ENCODE measurements around the gene TRPM4. TPM values are rescaled to one million over a fixed set of nuclear protein-coding genes. Genes with fewer than 3 reads are reported as not detected.
A peak's percentile ranks its signal among the peaks of the same experiment; 100 is the strongest.
"Not testable (repeated sequence)": the region's sequence is repeated elsewhere in the genome, so short reads cannot be mapped to it uniquely, and the experiment has no call there.

The TRPM4 gene
- total and polyA plus RNA-seq, 12 donors: 20.4 to 100 (median 33.0) TPM

DNA sequence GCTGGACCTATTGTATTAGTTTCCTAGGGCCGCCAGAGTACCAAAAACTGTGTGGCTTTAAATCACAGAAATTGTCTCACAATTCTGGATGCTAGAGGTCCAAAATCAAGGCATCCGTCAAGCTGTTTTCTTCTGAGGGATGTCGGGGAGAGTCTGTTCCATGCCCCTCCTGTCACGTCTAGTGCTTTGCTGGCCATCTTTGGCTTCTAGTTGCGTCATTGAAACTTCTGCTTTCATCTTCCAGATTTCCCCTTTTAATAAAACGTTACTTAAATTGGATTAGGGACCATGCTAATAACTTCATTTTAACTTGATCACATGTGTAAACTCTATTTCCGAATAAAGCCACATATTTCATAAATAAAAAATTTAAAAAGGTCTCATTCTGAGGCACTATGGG is 47.5 kb downstream of the TRPM4 start:
- Histone ChIP-seq H3K4me3 (no peak overlapping the region), H3K27ac (no peak overlapping the region), H3K36me3 (peaks cover 0 to 92% (median 42%) of the 10 kb centered on the region in 9 donors), H3K4me1 (peaks cover 0 to 27% (median 8%) of the 10 kb centered on the region in 9 donors), H3K9me3 (no peaks in the 10 kb centered on the region), H3K27me3 (no peaks in the 10 kb centered on the region)
- WGBS, 2 donors: 87 to 93% methylated on average over 7 of the region's 7 CpGs
- ATAC-seq: no peak
- TF ChIP-seq, protein P1, sequence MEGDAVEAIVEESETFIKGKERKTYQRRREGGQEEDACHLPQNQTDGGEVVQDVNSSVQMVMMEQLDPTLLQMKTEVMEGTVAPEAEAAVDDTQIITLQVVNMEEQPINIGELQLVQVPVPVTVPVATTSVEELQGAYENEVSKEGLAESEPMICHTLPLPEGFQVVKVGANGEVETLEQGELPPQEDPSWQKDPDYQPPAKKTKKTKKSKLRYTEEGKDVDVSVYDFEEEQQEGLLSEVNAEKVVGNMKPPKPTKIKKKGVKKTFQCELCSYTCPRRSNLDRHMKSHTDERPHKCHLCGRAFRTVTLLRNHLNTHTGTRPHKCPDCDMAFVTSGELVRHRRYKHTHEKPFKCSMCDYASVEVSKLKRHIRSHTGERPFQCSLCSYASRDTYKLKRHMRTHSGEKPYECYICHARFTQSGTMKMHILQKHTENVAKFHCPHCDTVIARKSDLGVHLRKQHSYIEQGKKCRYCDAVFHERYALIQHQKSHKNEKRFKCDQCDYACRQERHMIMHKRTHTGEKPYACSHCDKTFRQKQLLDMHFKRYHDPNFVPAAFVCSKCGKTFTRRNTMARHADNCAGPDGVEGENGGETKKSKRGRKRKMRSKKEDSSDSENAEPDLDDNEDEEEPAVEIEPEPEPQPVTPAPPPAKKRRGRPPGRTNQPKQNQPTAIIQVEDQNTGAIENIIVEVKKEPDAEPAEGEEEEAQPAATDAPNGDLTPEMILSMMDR (IDR thresholded peaks at IDR 0.05): no peak
- intact Hi-C loops (cut with DNase I): loop anchor here in 6 of 10 donors (5.0 to 10.0 kb wide), 2 partner anchors 108 to 210 kb away; partner anchors contain the start of genes GYS1 (in 2 of the 6) and RUVBL2 (in 2 of the 6)
- DNase-seq: no peak

DNA sequence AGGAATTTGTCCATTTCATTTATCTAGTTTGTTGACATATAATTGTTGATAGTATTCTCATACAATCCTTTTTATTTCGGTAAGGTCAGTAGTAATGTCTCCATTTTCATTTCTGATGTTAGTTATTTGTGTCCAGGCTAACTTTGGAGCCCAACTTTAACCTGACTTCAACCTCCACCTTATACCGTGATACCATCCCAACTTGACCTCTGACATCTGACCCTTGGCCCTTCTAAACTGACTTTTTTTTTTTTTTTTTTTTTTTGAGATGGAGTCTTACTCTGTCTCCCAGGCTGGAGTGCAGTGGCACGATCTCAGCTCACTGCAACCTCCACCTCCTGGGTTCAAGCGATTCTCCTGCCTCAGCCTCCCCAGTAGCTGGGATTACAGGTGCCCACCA is 51.9 kb downstream of the TRPM4 start:
- not testable (repeated sequence) for ATAC-seq, DNase-seq, H3K27me3 ChIP-seq, H3K27ac ChIP-seq, H3K4me3 ChIP-seq, H3K9me3 ChIP-seq
- peaks cover 0 to 90% (median 26%) of the 10 kb centered on the region in 9 donors for H3K36me3 ChIP-seq
- peaks cover 0 to 26% (median 11%) of the 10 kb centered on the region in 9 donors for H3K4me1 ChIP-seq
- intact Hi-C loops (cut with DNase I): loop anchor here in 6 of 10 donors (5.0 to 10.0 kb wide), 2 partner anchors 112 to 215 kb away; partner anchors contain the start of genes GYS1 (in 2 of the 6) and RUVBL2 (in 2 of the 6)
- 84 to 93% methylated on average over 4 of the region's 4 CpGs for WGBS, 2 donors

DNA sequence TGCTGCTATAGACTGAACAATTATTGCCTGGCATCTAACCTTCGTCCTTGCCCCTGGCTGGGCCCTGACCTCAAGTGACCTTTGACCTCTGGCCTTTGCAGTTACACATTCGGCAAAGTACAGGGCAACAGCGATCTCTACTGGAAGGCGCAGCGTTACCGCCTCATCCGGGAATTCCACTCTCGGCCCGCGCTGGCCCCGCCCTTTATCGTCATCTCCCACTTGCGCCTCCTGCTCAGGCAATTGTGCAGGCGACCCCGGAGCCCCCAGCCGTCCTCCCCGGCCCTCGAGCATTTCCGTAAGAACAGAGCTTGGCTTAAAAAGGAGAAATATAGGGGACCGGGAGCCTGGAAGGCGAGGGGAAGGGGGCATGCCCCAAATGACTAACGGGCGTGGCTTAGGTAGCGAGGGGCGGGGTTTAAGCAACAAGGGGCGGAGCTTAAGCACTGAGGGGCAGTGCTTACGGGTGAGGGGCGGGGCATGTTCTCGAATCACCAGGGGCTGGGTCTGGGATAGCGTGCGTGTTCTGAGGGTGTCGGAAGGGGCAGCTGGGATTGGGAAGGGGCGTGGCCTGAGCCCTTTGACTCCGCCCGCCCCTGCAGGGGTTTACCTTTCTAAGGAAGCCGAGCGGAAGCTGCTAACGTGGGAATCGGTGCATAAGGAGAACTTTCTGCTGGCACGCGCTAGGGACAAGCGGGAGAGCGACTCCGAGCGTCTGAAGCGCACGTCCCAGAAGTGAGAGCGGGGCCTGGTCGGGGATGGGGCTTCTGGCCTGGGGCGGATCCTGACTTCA is 52.7 kb downstream of the TRPM4 start:
- H3K27ac ChIP-seq: peak overlapping the region in 1 of 10 donors; percentile 7
- peaks cover 0 to 21% (median 11%) of the 10 kb centered on the region in 9 donors for H3K4me1 ChIP-seq
- peaks cover 0 to 85% (median 28%) of the 10 kb centered on the region in 9 donors for H3K36me3 ChIP-seq
- WGBS, 2 donors: 68 to 69% methylated on average over 50 of the region's 50 CpGs
- intact Hi-C loops (cut with DNase I): loop anchor here in 1 of 10 donors (10.0 kb wide), 1 partner anchor 216 kb away; the partner anchor contains the start of genes GYS1 and RUVBL2
- TF ChIP-seq, protein P1 (IDR thresholded peaks at IDR 0.05): no peak
- ATAC-seq (peak in 4 of 8 donors; percentile 16 to 46 (median 40)), DNase-seq (no peak)
- no peaks in the 10 kb centered on the region for H3K9me3 ChIP-seq
- H3K4me3 ChIP-seq: no peak overlapping the region
- no peaks in the 10 kb centered on the region for H3K27me3 ChIP-seq

DNA sequence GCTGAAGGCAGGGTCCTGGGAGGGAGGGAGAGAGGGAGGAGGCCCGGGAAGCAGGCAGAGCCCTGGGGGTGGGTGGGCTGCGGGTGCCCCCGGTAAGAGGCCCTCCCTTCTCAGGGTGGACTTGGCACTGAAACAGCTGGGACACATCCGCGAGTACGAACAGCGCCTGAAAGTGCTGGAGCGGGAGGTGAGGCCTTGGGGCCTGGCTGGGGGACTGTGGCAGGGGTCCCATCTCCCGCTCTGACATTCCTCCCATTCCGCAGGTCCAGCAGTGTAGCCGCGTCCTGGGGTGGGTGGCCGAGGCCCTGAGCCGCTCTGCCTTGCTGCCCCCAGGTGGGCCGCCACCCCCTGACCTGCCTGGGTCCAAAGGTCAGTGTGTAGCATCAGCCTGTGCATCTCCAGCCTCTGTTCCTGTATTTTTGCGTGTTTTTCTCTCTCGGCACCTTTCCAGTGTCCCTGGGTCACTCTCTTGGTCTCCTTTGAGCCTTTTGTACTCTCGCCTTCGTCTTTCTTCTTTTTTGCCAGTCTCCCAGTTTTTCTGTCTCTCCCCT is 53.4 kb downstream of the TRPM4 start:
- H3K4me1 ChIP-seq: peaks cover 0 to 20% (median 11%) of the 10 kb centered on the region in 9 donors
- peak overlapping the region in 1 of 10 donors; percentile 7 for H3K27ac ChIP-seq
- peak in 2 of 8 donors; percentile 24 to 46 for ATAC-seq
- WGBS, 2 donors: 81 to 84% methylated on average over 19 of the region's 19 CpGs
- no peak for DNase-seq
- intact Hi-C loops (cut with DNase I): loop anchor here in 1 of 10 donors (10.0 kb wide), 1 partner anchor 216 kb away; the partner anchor contains the start of genes GYS1 and RUVBL2
- H3K9me3 ChIP-seq: no peaks in the 10 kb centered on the region
- no peak overlapping the region for H3K4me3 ChIP-seq
- peaks cover 0 to 78% (median 23%) of the 10 kb centered on the region in 9 donors for H3K36me3 ChIP-seq
- TF ChIP-seq, protein P1 (IDR thresholded peaks at IDR 0.05): no peak
- H3K27me3 ChIP-seq: no peaks in the 10 kb centered on the region
